A549 (cell line): ENCODE measurements around the gene MDGA2. TPM values are rescaled to one million over a fixed set of nuclear protein-coding genes. Genes with fewer than 3 reads are reported as not detected.

Source experiments
- ATAC-seq, 2 experiments: fragments of 200-7000 bp in 1 of 2; fragments of >200 bp in 1 of 2; cut with Nextera tagmentation in 1 of 2; cut with Tn5 transposase in 1 of 2; 3 replicates each; pipeline versions ENCODE4 v1.8.0 to v1.9.1; 2018 to 2020; ENCODE audit warnings: mild to moderate bottlenecking in 1 of 2, moderate library complexity in 1 of 2
- CTCF ChIA-PET: fragments of 300-600 bp; sonication (Branson Sonifier 250); formaldehyde crosslinking; extraction: SDS; loops from one replicate; lab custom pipeline; 2021; ENCODE audit warnings: antibody characterized with exemption, inconsistent platforms; lab: Yijun Ruan, JAX
- POLR2A ChIA-PET: fragments of 350-600 bp; formaldehyde crosslinking; extraction: SDS; loops from one replicate; lab custom pipeline; 2021; ENCODE audit warnings: antibody characterized with exemption, inconsistent platforms; lab: Yijun Ruan, JAX
- DNase-seq, 2 experiments: peaks; one replicate each; pipeline versions ENCODE4 v3.0.0 to v3.0.0-alpha.2; 2011 to 2016; ENCODE audit warnings: low read depth in 1 of 2, low spot score in 1 of 2
- FAIRE-seq: peaks from 2 replicates; lab custom pipeline; 2011; peaks lifted over from hg19 to GRCh38; lab: Jason Lieb, UNC
- H3K27ac ChIP-seq, 2 experiments: fragments of >200 bp; sonication (Bioruptor Twin); formaldehyde crosslinking; 3 replicates each; pipeline ENCODE4 v1.5.1; 2016 to 2017
- H3K4me1 ChIP-seq: fragments of >200 bp; sonication (Bioruptor Twin); formaldehyde crosslinking; 3 replicates; pipeline ENCODE4 v1.6.1; 2016
- H3K4me2 ChIP-seq: fragments of >200 bp; sonication (Bioruptor Twin); formaldehyde crosslinking; 3 replicates; pipeline ENCODE4 v1.6.1; 2016
- H3K4me3 ChIP-seq: fragments of >200 bp; sonication (Bioruptor Twin); formaldehyde crosslinking; 3 replicates; pipeline ENCODE4 v1.5.1; 2016
- H3K9me3 ChIP-seq: fragments of >200 bp; sonication (Bioruptor Twin); formaldehyde crosslinking; 3 replicates; pipeline ENCODE4 v1.6.1; 2016
- CBX2 ChIP-seq: fragments of 200-600 bp; sonication (generic); IDR thresholded peaks from 2 replicates; pipeline ENCODE4 v1.6.1; 2016; ENCODE audit warnings: low read depth, mild to moderate bottlenecking, borderline replicate concordance
- CEBPB ChIP-seq, 2 experiments: fragments of >200 bp in 1 of 2; sonication (Bioruptor Twin) in 1 of 2; formaldehyde crosslinking in 1 of 2; IDR thresholded peaks; 2 replicates each; pipeline ENCODE4 v1.6.1; 2012 to 2016
- CHD2 ChIP-seq: fragments of 150-350 bp; IDR thresholded peaks from 2 replicates; pipeline ENCODE4 v1.6.1; 2014; ENCODE audit warnings: low read length; ENCODE audit not compliant: partially characterized antibody
- CHD4 ChIP-seq: fragments of 200-600 bp; sonication (generic); IDR thresholded peaks from 2 replicates; pipeline ENCODE4 v1.6.1; 2016; ENCODE audit warnings: antibody characterized with exemption, mild to moderate bottlenecking, borderline replicate concordance
- EP300 ChIP-seq, 2 experiments: fragments of >200 bp; sonication (Bioruptor Twin); formaldehyde crosslinking; IDR thresholded peaks; 2 replicates in 1 of 2; 3 replicates in 1 of 2; pipeline ENCODE4 v1.6.1; 2016 to 2017
- FOXS1 ChIP-seq: fragments of 250-450 bp; sonication (Bioruptor Pico); IDR thresholded peaks from 2 replicates; pipeline ENCODE4 v1.5.0; 2020; ENCODE audit warnings: mild to moderate bottlenecking, moderate library complexity
- HOXA7 ChIP-seq: fragments of 250-450 bp; sonication (Bioruptor Pico); IDR thresholded peaks from 2 replicates; pipeline ENCODE4 v1.5.0; 2020; ENCODE audit warnings: mild to moderate bottlenecking, moderate library complexity
- HOXB5 ChIP-seq: fragments of 250-450 bp; sonication (Bioruptor Pico); IDR thresholded peaks from 2 replicates; pipeline ENCODE4 v1.5.0; 2020; ENCODE audit warnings: mild to moderate bottlenecking, moderate library complexity
- JUN ChIP-seq, 2 experiments: fragments of >200 bp; sonication (Bioruptor Twin); formaldehyde crosslinking; IDR thresholded peaks; 2 replicates in 1 of 2; 3 replicates in 1 of 2; pipeline ENCODE4 v1.6.1; 2016 to 2017
- KDM5A ChIP-seq: fragments of 200-600 bp; sonication (generic); IDR thresholded peaks from 2 replicates; pipeline ENCODE4 v1.6.1; 2016; ENCODE audit warnings: antibody characterized with exemption, mild to moderate bottlenecking
- MAZ ChIP-seq: fragments of 150-350 bp; IDR thresholded peaks from 2 replicates; pipeline ENCODE4 v1.6.1; 2014; ENCODE audit warnings: antibody characterized with exemption, low read depth, low read length, borderline replicate concordance
- POLR2A ChIP-seq: IDR thresholded peaks from 2 replicates; pipeline ENCODE4 v1.6.1; 2012; ENCODE audit warnings: mild to moderate bottlenecking, low read length
- POLR2AphosphoS2 ChIP-seq: conservative IDR thresholded peaks from 2 replicates; pipeline ENCODE4 v1.6.1; 2012; ENCODE audit warnings: low read length, improper control_type of control experiment, inconsistent platforms
- RARB ChIP-seq: fragments of 250-450 bp; sonication (Bioruptor Pico); IDR thresholded peaks from 2 replicates; pipeline ENCODE4 v1.8.0; 2021; ENCODE audit warnings: mild to moderate bottlenecking, moderate library complexity
- SMC3 ChIP-seq: fragments of >200 bp; sonication (Bioruptor Twin); formaldehyde crosslinking; IDR thresholded peaks from 3 replicates; pipeline ENCODE4 v1.6.1; 2018; ENCODE audit warnings: inconsistent platforms
- SREBF2 ChIP-seq: fragments of 450-650 bp; IDR thresholded peaks from 2 replicates; pipeline ENCODE4 v1.6.1; 2014; ENCODE audit warnings: mild to moderate bottlenecking, moderate library complexity
- ZC3H11A ChIP-seq: fragments of 450-650 bp; IDR thresholded peaks from 2 replicates; pipeline ENCODE4 v1.6.1; 2014; ENCODE audit warnings: antibody characterized with exemption, mild to moderate bottlenecking
- ZFP36 ChIP-seq: fragments of 450-650 bp; IDR thresholded peaks from 2 replicates; pipeline ENCODE4 v1.6.1; 2014; ENCODE audit warnings: borderline replicate concordance; ENCODE audit not compliant: partially characterized antibody
- WGBS: methylation state at CpG from one replicate; pipeline ENCODE4 v1.1.6; 2017; ENCODE audit errors: missing lambda C conversion rate; 5-methylcytosine and 5-hydroxymethylcytosine counted together
- polyA plus RNA-seq, 4 experiments: library from polyadenylated mRNA; depleted of rRNA in 3 of 4; stranded (reverse); fragments of >200 nt; fragmentation: RNase III in 1 of 4; extraction: RNeasy Plus Mini Kit Qiagen cat#74134 plus additional on column Dnase treatment in 1 of 4; gene quantifications; 2 replicates in 3 of 4; 3 replicates in 1 of 4; pipeline ENCODE4 v1.2.3, GENCODE V29; 2011 to 2017
- TF ChIP-seq, protein P1 (sequence below): fragments of 250-450 bp; sonication (Bioruptor Pico); IDR thresholded peaks from 2 replicates; pipeline ENCODE4 v1.5.0; 2020; ENCODE audit warnings: low read depth, mild to moderate bottlenecking, moderate library complexity
- TF ChIP-seq, protein P2 (sequence below): fragments of >200 bp; sonication (Bioruptor Twin); formaldehyde crosslinking; IDR thresholded peaks from 3 replicates; pipeline ENCODE4 v1.5.1; 2016
- TF ChIP-seq, protein P3 (sequence below): fragments of >200 bp; sonication (Bioruptor Twin); formaldehyde crosslinking; IDR thresholded peaks from 3 replicates; pipeline ENCODE4 v1.6.1; 2016
- TF ChIP-seq, protein P4 (sequence below): IDR thresholded peaks from 2 replicates; pipeline ENCODE4 v1.6.1; 2012
- TF ChIP-seq, protein P5 (sequence below): fragments of 150-350 bp; IDR thresholded peaks from 2 replicates; pipeline ENCODE4 v1.6.1; 2014; ENCODE audit warnings: low read depth, mild to moderate bottlenecking, low read length
- TF ChIP-seq, protein P6 (sequence below): IDR thresholded peaks from 2 replicates; pipeline ENCODE4 v1.6.1; 2012
- TF ChIP-seq, protein P7 (sequence below): fragments of 450-650 bp; IDR thresholded peaks from 2 replicates; pipeline ENCODE4 v1.6.1; 2014; ENCODE audit warnings: antibody characterized with exemption
- TF ChIP-seq, protein P8 (sequence below): fragments of 250-450 bp; sonication (Bioruptor Pico); IDR thresholded peaks from 2 replicates; pipeline ENCODE4 v1.5.0; 2021; ENCODE audit warnings: mild to moderate bottlenecking, moderate library complexity, borderline replicate concordance

MDGA2 gene
- polyA plus RNA-seq, 2 of the 4 experiments (the other 2 are of a cell fraction) = 0.08 to 0.12 TPM

DNA sequence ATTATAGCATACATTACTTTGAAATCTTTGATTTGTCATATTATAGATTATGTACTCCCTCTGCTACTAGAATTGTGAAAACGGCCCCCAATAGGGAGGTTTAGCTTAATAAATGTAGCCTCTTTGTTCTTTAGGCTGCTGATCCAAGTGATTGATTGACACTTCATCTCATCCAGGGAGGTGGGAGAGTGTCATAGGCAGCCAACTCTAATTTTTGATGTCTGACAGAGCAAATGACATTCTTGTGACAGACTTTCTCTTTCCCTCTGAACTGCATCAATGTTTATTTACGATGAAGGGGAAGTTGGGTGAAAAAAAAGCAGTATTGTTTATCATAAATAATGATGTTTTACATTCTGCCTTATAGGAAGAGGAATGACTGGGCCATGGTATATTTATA is 221.4 kb downstream of the MDGA2 start:
- Histone ChIP-seq H3K9me3 (no peaks in the 10 kb centered on the region), H3K4me3 (no peak overlapping the region), H3K4me2 (no peak overlapping the region), H3K4me1 (no peaks in the 10 kb centered on the region)
- ATAC-seq (no peak), DNase-seq (no peak), FAIRE-seq (no peak)
- POLR2A ChIA-PET = no interaction called here
- CTCF ChIA-PET = no interaction called here
- 0% methylated on average over 2 of the region's 2 CpGs for WGBS
- no peak for TF ChIP-seq CHD2
- no peak for TF ChIP-seq HOXA7 (CRISPR knock-in tag)
- no peak for TF ChIP-seq POLR2A
- TF ChIP-seq CBX2 = no peak
- TF ChIP-seq, protein P1, sequence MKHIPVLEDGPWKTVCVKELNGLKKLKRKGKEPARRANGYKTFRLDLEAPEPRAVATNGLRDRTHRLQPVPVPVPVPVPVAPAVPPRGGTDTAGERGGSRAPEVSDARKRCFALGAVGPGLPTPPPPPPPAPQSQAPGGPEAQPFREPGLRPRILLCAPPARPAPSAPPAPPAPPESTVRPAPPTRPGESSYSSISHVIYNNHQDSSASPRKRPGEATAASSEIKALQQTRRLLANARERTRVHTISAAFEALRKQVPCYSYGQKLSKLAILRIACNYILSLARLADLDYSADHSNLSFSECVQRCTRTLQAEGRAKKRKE = no peak
- TF ChIP-seq, protein P2, sequence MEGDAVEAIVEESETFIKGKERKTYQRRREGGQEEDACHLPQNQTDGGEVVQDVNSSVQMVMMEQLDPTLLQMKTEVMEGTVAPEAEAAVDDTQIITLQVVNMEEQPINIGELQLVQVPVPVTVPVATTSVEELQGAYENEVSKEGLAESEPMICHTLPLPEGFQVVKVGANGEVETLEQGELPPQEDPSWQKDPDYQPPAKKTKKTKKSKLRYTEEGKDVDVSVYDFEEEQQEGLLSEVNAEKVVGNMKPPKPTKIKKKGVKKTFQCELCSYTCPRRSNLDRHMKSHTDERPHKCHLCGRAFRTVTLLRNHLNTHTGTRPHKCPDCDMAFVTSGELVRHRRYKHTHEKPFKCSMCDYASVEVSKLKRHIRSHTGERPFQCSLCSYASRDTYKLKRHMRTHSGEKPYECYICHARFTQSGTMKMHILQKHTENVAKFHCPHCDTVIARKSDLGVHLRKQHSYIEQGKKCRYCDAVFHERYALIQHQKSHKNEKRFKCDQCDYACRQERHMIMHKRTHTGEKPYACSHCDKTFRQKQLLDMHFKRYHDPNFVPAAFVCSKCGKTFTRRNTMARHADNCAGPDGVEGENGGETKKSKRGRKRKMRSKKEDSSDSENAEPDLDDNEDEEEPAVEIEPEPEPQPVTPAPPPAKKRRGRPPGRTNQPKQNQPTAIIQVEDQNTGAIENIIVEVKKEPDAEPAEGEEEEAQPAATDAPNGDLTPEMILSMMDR = no peak
- no peak for TF ChIP-seq FOXS1 (CRISPR knock-in tag)
- no peak for TF ChIP-seq SMC3
- TF ChIP-seq, protein P3, sequence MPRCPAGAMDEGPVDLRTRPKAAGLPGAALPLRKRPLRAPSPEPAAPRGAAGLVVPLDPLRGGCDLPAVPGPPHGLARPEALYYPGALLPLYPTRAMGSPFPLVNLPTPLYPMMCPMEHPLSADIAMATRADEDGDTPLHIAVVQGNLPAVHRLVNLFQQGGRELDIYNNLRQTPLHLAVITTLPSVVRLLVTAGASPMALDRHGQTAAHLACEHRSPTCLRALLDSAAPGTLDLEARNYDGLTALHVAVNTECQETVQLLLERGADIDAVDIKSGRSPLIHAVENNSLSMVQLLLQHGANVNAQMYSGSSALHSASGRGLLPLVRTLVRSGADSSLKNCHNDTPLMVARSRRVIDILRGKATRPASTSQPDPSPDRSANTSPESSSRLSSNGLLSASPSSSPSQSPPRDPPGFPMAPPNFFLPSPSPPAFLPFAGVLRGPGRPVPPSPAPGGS = no peak
- TF ChIP-seq POLR2AphosphoS2 = no peak
- TF ChIP-seq SREBF2 = no peak
- TF ChIP-seq HOXB5 (CRISPR knock-in tag) = no peak
- no peak for TF ChIP-seq KDM5A
- no peak for TF ChIP-seq CEBPB (IDR thresholded peaks at IDR 0.05)
- TF ChIP-seq, all 56 proteins: peak for 0
- H3K27ac ChIP-seq = no peak overlapping the region

DNA sequence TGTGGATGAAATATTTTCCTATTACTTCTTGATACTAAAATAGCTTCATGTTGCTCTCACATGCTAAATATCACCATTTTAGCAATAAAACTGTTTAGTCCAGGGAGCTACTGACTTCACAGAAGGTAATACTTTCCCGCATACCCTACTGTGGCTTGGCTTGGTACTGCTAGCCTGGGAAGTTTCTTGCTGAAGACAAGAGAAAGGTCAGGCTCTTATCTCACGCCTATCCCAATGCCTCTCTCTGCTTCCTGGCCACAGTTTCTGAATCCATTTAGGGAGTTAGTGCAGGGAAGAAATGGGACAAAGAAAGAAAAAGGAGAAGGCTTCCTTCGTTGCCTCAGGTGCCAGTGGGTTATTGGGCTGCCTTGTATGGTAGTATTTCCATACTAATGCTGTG is 228.3 kb downstream of the MDGA2 start:
- no peak overlapping the region for H3K4me3 ChIP-seq
- no peak overlapping the region for H3K27ac ChIP-seq
- no peaks in the 10 kb centered on the region for H3K4me1 ChIP-seq
- 2% methylated on average over 3 of the region's 3 CpGs for WGBS
- no peak for ATAC-seq
- DNase-seq = no peak
- FAIRE-seq = no peak
- H3K4me2 ChIP-seq = no peak overlapping the region
- H3K9me3 ChIP-seq = no peaks in the 10 kb centered on the region
- CTCF ChIA-PET = no interaction called here
- POLR2A ChIA-PET = no interaction called here
- no peak for TF ChIP-seq ZFP36
- TF ChIP-seq, protein P4, sequence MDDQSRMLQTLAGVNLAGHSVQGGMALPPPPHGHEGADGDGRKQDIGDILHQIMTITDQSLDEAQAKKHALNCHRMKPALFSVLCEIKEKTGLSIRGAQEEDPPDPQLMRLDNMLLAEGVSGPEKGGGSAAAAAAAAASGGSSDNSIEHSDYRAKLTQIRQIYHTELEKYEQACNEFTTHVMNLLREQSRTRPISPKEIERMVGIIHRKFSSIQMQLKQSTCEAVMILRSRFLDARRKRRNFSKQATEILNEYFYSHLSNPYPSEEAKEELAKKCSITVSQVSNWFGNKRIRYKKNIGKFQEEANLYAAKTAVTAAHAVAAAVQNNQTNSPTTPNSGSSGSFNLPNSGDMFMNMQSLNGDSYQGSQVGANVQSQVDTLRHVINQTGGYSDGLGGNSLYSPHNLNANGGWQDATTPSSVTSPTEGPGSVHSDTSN = no peak
- TF ChIP-seq, protein P5, sequence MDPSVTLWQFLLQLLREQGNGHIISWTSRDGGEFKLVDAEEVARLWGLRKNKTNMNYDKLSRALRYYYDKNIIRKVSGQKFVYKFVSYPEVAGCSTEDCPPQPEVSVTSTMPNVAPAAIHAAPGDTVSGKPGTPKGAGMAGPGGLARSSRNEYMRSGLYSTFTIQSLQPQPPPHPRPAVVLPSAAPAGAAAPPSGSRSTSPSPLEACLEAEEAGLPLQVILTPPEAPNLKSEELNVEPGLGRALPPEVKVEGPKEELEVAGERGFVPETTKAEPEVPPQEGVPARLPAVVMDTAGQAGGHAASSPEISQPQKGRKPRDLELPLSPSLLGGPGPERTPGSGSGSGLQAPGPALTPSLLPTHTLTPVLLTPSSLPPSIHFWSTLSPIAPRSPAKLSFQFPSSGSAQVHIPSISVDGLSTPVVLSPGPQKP = no peak
- no peak for TF ChIP-seq CHD4
- TF ChIP-seq, protein P6, sequence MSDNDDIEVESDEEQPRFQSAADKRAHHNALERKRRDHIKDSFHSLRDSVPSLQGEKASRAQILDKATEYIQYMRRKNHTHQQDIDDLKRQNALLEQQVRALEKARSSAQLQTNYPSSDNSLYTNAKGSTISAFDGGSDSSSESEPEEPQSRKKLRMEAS = no peak
- TF ChIP-seq POLR2A = no peak
- TF ChIP-seq, protein P7, sequence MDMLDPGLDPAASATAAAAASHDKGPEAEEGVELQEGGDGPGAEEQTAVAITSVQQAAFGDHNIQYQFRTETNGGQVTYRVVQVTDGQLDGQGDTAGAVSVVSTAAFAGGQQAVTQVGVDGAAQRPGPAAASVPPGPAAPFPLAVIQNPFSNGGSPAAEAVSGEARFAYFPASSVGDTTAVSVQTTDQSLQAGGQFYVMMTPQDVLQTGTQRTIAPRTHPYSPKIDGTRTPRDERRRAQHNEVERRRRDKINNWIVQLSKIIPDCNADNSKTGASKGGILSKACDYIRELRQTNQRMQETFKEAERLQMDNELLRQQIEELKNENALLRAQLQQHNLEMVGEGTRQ = no peak
- no peak for TF ChIP-seq MAZ
- TF ChIP-seq FOXS1 (CRISPR knock-in tag) = no peak
- TF ChIP-seq EP300 (IDR thresholded peaks at IDR 0.05) = no peak
- no peak for TF ChIP-seq JUN (IDR thresholded peaks at IDR 0.05)
- TF ChIP-seq, protein P3 = no peak
- no peak for TF ChIP-seq ZC3H11A
- no peak for TF ChIP-seq RARB (CRISPR knock-in tag)
- TF ChIP-seq, protein P8, sequence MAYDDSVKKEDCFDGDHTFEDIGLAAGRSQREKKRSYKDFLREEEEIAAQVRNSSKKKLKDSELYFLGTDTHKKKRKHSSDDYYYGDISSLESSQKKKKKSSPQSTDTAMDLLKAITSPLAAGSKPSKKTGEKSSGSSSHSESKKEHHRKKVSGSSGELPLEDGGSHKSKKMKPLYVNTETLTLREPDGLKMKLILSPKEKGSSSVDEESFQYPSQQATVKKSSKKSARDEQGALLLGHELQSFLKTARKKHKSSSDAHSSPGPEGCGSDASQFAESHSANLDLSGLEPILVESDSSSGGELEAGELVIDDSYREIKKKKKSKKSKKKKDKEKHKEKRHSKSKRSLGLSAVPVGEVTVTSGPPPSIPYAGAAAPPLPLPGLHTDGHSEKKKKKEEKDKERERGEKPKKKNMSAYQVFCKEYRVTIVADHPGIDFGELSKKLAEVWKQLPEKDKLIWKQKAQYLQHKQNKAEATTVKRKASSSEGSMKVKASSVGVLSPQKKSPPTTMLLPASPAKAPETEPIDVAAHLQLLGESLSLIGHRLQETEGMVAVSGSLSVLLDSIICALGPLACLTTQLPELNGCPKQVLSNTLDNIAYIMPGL (CRISPR knock-in tag) = no peak
